ENCODE measurements around the gene ATRAID.
"Not testable (repeated sequence)": the region's sequence is repeated elsewhere in the genome, so short reads cannot be mapped to it uniquely, and the experiment has no call there.

ATRAID gene

GRCh38 chr2:27185331-27186026 lies 26.4 kb upstream of the ATRAID start:
- H3K36me3 Mint-ChIP-seq, result no peaks in the 10 kb centered on the region
- H3K4me3 Mint-ChIP-seq, result no peak overlapping the region
- no peak overlapping the region for H3K27ac Mint-ChIP-seq
- H3K4me1 Mint-ChIP-seq, result no peaks in the 10 kb centered on the region
- peaks cover 9% of the 10 kb centered on the region for H3K27me3 Mint-ChIP-seq
- no peaks in the 10 kb centered on the region for H3K9me3 Mint-ChIP-seq

- no peak overlapping the region for H3K27ac Mint-ChIP-seq
- peaks cover 5% of the 10 kb centered on the region for H3K27me3 Mint-ChIP-seq
- no peak overlapping the region for H3K4me3 Mint-ChIP-seq
- no peaks in the 10 kb centered on the region for H3K36me3 Mint-ChIP-seq
- no peaks in the 10 kb centered on the region for H3K4me1 Mint-ChIP-seq
- no peaks in the 10 kb centered on the region for H3K9me3 Mint-ChIP-seq
Observed at GRCh38 chr2:27186613-27187345, 25.1 kb upstream of the ATRAID start.

- no peaks in the 10 kb centered on the region for H3K4me1 Mint-ChIP-seq
- H3K27me3 Mint-ChIP-seq, result peaks cover 2% of the 10 kb centered on the region
- no peaks in the 10 kb centered on the region for H3K36me3 Mint-ChIP-seq
Observed at GRCh38 chr2:27189989-27190388, 21.9 kb upstream of the ATRAID start.

GRCh38 chr2:27191070-27191829 lies 20.6 kb upstream of the ATRAID start:
- Mint-ChIP-seq H3K36me3 (no peaks in the 10 kb centered on the region), H3K4me3 (no peak overlapping the region), H3K9me3 (no peaks in the 10 kb centered on the region), H3K4me1 (no peaks in the 10 kb centered on the region), H3K27me3 (peaks cover 2% of the 10 kb centered on the region), H3K27ac (no peak overlapping the region)

More at GRCh38 chr2:27189989-27190388, 21.9 kb upstream of the ATRAID start:
- Mint-ChIP-seq H3K9me3 (no peaks in the 10 kb centered on the region), H3K27ac (no peak overlapping the region), H3K4me3 (no peak overlapping the region)

- no peaks in the 10 kb centered on the region for H3K9me3 Mint-ChIP-seq
- H3K27me3 Mint-ChIP-seq, result no peaks in the 10 kb centered on the region
- H3K4me3 Mint-ChIP-seq, result no peak overlapping the region
- no peaks in the 10 kb centered on the region for H3K36me3 Mint-ChIP-seq
- no peaks in the 10 kb centered on the region for H3K4me1 Mint-ChIP-seq
- no peak overlapping the region for H3K27ac Mint-ChIP-seq
Observed at GRCh38 chr2:27194538-27195354, 17.1 kb upstream of the ATRAID start.

GRCh38 chr2:27195799-27196198 lies 16.0 kb upstream of the ATRAID start:
- not testable (repeated sequence) for H3K4me3 Mint-ChIP-seq, H3K9me3 Mint-ChIP-seq, H3K4me1 Mint-ChIP-seq, H3K27ac Mint-ChIP-seq, H3K36me3 Mint-ChIP-seq, H3K27me3 Mint-ChIP-seq

GRCh38 chr2:27198068-27198467 lies 13.8 kb upstream of the ATRAID start:
- not testable (repeated sequence) for H3K4me3 Mint-ChIP-seq, H3K27ac Mint-ChIP-seq

GRCh38 chr2:27198627-27199026 lies 13.2 kb upstream of the ATRAID start:
- Mint-ChIP-seq H3K4me3 (no peak overlapping the region), H3K27me3 (no peaks in the 10 kb centered on the region), H3K36me3 (no peaks in the 10 kb centered on the region), H3K9me3 (no peaks in the 10 kb centered on the region), H3K27ac (no peak overlapping the region), H3K4me1 (peaks cover 6% of the 10 kb centered on the region)

More at GRCh38 chr2:27198068-27198467, 13.8 kb upstream of the ATRAID start:
- H3K9me3 Mint-ChIP-seq, H3K27me3 Mint-ChIP-seq, H3K4me1 Mint-ChIP-seq, H3K36me3 Mint-ChIP-seq: not testable (repeated sequence)

- H3K27me3 Mint-ChIP-seq, result no peaks in the 10 kb centered on the region
- no peaks in the 10 kb centered on the region for H3K9me3 Mint-ChIP-seq
- no peak overlapping the region for H3K4me3 Mint-ChIP-seq
- no peaks in the 10 kb centered on the region for H3K36me3 Mint-ChIP-seq
- peaks cover 6% of the 10 kb centered on the region for H3K4me1 Mint-ChIP-seq
- H3K27ac Mint-ChIP-seq, result no peak overlapping the region
Observed at GRCh38 chr2:27199241-27199640, 12.6 kb upstream of the ATRAID start.

- Mint-ChIP-seq H3K36me3 (peaks cover 8% of the 10 kb centered on the region), H3K4me1 (peaks cover 6% of the 10 kb centered on the region), H3K27me3 (no peaks in the 10 kb centered on the region), H3K27ac (no peak overlapping the region), H3K9me3 (no peaks in the 10 kb centered on the region), H3K4me3 (no peak overlapping the region)
Observed at GRCh38 chr2:27201675-27202074, 10.2 kb upstream of the ATRAID start.

GRCh38 chr2:27202854-27203253 lies 9.0 kb upstream of the ATRAID start:
- Mint-ChIP-seq H3K4me3 (no peak overlapping the region), H3K4me1 (peaks cover 6% of the 10 kb centered on the region), H3K27me3 (no peaks in the 10 kb centered on the region), H3K27ac (no peak overlapping the region), H3K36me3 (peaks cover 8% of the 10 kb centered on the region), H3K9me3 (no peaks in the 10 kb centered on the region)

GRCh38 chr2:27203741-27204140 lies 8.1 kb upstream of the ATRAID start:
- Mint-ChIP-seq H3K4me1 (peaks cover 6% of the 10 kb centered on the region), H3K9me3 (no peaks in the 10 kb centered on the region), H3K27me3 (no peaks in the 10 kb centered on the region), H3K36me3 (peaks cover 8% of the 10 kb centered on the region), H3K4me3 (no peak overlapping the region), H3K27ac (no peak overlapping the region)

GRCh38 chr2:27204566-27204965 lies 7.3 kb upstream of the ATRAID start:
- Mint-ChIP-seq H3K36me3 (peaks cover 8% of the 10 kb centered on the region), H3K9me3 (no peaks in the 10 kb centered on the region), H3K27ac (no peak overlapping the region), H3K27me3 (no peaks in the 10 kb centered on the region), H3K4me3 (no peak overlapping the region), H3K4me1 (peaks cover 11% of the 10 kb centered on the region)

- Mint-ChIP-seq H3K27ac (no peak overlapping the region), H3K4me3 (no peak overlapping the region), H3K27me3 (no peaks in the 10 kb centered on the region), H3K36me3 (peaks cover 10% of the 10 kb centered on the region), H3K9me3 (no peaks in the 10 kb centered on the region), H3K4me1 (peaks cover 17% of the 10 kb centered on the region)
Observed at GRCh38 chr2:27205206-27205605, 6.6 kb upstream of the ATRAID start.

- H3K4me3 Mint-ChIP-seq, result no peak overlapping the region
- peaks cover 21% of the 10 kb centered on the region for H3K4me1 Mint-ChIP-seq
- no peak overlapping the region for H3K27ac Mint-ChIP-seq
- peaks cover 10% of the 10 kb centered on the region for H3K36me3 Mint-ChIP-seq
- H3K27me3 Mint-ChIP-seq, result no peaks in the 10 kb centered on the region
- no peaks in the 10 kb centered on the region for H3K9me3 Mint-ChIP-seq
Observed at GRCh38 chr2:27206346-27206745, 5.5 kb upstream of the ATRAID start.
